ENCODE measurements around the gene AUH.
"Not testable (repeated sequence)": the region's sequence is repeated elsewhere in the genome, so short reads cannot be mapped to it uniquely, and the experiment has no call there.

AUH gene

GRCh38 chr9:91382298-91382697 is 20.6 kb upstream of the AUH start:
- no peak overlapping the region for H3K4me3 ChIP-seq

GRCh38 chr9:91379426-91379825 is 17.7 kb upstream of the AUH start:
- Histone ChIP-seq H3K4me3 (no peak overlapping the region), H3K27ac (no peak overlapping the region)

More at GRCh38 chr9:91382298-91382697, 20.6 kb upstream of the AUH start:
- H3K27ac ChIP-seq, result no peak overlapping the region

DNA sequence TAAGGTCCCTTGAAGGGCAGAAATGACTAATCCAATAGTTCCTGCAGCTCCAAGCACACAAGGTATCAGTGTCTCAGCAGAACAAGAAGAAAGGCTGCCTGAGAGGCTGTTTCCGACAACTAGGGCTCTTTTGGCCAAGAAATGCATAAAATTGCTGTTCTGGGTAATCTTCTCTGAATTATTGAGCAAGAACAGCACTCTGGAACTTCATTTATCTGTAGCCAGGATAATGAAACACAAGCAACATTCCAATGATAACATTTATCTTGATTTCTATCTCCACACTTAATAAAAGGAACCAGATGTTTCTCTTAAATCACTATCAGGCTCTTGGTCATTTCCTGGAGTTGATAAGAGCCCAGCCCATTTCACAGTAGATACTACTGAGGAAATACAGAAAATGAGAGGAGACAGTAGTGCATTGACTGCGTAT is 17.0 kb upstream of the AUH start:
- Histone ChIP-seq H3K4me3 (no peak overlapping the region), H3K27ac (no peak overlapping the region)

GRCh38 chr9:91378054-91378453 is 16.3 kb upstream of the AUH start:
- H3K4me3 ChIP-seq, H3K27ac ChIP-seq: not testable (repeated sequence)

GRCh38 chr9:91376239-91376638 is 14.5 kb upstream of the AUH start:
- no peak overlapping the region for H3K4me3 ChIP-seq
- H3K27ac ChIP-seq, result no peak overlapping the region

DNA sequence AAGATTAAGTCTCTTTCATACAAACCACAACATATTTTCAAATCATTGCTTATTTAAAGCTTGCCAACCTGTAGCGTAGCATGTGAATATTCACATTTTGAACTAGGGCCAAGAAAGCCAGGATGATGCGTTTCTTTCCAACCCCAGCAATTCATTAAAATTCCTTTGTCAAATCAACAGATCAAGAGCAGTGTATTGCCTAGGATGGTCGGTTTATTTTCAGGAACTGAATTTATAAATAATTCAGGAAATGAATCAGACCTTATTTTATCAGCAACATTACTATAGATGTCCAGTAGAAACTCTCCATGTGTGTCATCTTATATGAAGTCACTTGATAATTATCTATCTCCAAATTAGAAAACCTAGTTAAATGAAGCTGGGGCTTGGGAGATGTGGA is 13.2 kb upstream of the AUH start:
- H3K4me3 ChIP-seq, result no peak overlapping the region
- H3K27ac ChIP-seq, result no peak overlapping the region

DNA sequence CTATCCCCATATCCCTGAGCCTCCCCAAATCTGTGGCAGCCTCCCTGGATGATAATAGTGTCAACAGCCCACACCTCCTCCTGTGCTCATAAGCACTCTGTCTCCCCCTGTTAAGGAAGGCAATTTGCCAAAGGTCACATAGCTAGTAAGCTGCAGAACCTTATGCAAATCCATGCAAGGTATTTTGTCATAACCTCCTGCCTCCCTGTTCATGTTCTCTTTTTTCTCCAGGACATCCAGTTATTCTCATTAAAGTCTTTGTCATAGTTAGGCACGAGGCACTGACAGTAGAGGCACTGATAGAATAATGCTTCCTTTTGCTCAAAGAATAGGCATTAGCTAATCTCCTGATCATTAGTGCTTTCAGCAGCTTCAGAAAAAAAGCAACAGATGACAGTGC is 10.2 kb upstream of the AUH start:
- Histone ChIP-seq H3K4me3 (no peak overlapping the region), H3K27ac (no peak overlapping the region)

- H3K4me3 ChIP-seq, H3K27ac ChIP-seq: not testable (repeated sequence)
Observed at GRCh38 chr9:91370006-91370405, 8.3 kb upstream of the AUH start.

DNA sequence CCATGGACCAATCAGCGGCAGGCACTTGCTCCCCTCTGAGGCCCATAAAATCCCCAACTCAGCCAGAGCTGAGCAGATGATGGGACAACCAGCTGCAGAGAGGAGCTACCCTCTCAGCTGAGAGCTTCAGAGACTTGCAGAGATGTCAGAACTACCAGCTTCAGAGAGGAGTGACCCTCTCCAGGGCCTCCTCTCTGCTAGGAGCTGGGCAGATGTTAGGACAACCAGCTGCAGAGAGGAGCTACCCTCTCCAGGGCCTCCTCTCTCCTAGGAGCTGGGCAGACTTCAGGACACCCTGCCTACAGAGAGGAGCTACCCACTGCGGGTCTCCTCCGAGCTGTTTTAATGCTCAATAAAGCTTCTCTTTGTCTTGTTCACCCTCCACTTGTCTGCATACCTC is 3.0 kb upstream of the AUH start:
- no peak overlapping the region for H3K27ac ChIP-seq
- H3K4me3 ChIP-seq, result no peak overlapping the region

DNA sequence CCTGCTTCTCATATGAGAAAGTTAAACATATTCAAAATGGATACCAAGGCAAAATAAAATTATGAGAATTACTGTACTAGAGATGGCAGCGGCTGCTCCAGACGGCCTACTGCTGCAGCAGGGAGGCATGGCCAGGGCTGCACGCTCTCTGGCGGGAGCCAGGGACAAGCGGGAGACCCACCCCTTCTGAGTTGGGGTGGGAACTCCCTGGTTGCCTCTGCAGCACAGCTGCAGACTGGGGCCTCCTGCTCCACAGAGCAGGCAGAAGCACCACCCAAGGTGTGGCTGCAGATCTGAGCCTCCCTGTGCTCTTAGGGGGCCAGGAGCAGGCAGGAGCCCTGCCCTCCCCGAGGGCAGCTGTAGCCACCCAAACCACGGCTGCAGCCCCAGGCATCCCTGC is 2.3 kb upstream of the AUH start:
- Histone ChIP-seq H3K27ac (no peak overlapping the region), H3K4me3 (no peak overlapping the region)

DNA sequence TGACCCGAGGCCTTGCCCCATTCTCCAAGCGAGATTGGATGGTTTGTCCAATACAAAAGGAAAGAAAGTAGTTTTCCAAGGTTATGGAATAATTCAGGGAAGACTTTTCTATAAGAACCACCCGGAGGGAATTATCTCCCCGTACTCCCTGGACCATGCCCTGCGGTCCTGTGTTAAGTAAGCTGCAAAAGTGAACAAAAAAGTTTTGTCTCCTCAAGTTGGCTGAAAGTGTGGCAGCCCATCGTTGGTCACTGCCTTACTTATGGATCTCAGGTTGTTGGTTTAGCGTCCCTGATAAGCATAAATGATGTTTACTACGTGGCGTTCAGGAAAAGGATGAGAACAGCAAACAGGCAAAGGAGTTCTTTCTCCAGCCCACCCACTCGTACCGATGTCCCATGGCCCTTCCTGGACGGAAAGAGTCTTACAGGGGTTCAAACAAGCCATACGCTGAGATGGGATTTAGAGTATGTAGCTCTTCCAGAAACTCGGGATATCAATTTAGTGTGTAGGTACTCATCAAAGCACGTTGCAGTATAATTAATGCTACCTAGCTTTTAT is 413 bp upstream of the AUH start:
- Histone ChIP-seq H3K27ac (peak overlapping the region in 17 of 21 experiments; percentile 22 to 98 (median 92)), H3K4me3 (peak overlapping the region; percentile 71 to 100 (median 98))

DNA sequence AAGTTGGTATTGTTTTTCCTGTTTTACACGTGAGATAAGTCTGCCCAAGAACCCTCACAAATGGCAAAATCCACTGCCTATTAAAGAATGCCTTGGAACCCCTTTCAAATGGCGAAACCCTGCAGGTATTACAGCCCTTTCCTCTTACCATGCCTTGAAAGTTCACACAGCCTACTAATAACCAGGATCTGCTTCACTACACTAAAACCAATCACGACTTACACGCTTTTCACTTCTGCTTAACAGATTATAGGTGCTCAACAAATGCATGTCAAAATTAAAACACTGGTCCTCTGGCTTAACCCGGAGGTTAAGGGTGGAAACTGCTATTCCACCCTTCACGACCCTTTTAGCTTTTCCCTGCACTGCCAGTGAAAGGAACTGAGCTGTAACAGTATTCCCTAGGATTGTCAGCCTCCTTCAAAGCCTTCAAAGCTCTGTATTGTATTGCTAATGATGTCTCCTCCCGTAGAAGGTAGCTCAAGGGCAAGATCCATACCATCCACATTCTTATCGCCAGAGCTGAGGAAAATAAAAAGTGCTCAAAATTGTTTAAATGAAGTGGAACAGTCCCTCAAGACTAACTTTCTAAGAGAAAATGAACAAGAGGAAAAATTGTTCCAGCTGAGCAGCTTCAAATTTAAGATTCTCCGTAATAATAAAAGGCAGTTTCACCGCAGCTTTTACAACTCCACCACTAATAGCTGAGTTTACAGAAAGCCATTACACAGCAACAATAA is 997 bp downstream of the AUH start:
- Histone ChIP-seq H3K4me3 (peak overlapping the region; percentile 71 to 100 (median 98)), H3K27ac (peak overlapping the region in 20 of 21 experiments; percentile 80 to 98 (median 92))

GRCh38 chr9:91359734-91360470 is 1.8 kb downstream of the AUH start:
- Histone ChIP-seq H3K27ac (peak overlapping the region in 2 of 21 experiments; percentile 93 to 97), H3K4me3 (peak overlapping the region in 1 of 7 experiments; percentile 98)

- no peak overlapping the region for H3K4me3 ChIP-seq
- no peak overlapping the region for H3K27ac ChIP-seq
Observed at GRCh38 chr9:91359083-91359482, 2.6 kb downstream of the AUH start.

DNA sequence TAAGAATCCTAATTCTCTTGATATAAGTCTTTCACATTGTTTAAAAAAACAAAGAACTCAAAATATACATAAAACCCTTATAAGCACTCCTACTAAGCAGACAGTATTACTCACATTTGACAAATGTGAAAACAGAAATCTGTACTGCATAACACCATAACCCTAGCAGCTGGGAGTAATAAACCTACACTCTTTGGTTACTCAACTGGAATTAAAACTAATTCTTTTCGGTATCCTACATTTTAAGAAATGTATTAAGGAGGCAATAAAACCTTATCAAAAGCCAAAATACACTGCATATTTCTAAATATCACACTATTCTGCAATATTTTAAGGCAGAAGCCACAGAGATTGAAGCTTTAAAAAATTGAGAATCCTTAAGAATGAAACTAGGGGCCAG is 6.8 kb downstream of the AUH start:
- Histone ChIP-seq H3K27ac (no peak overlapping the region), H3K4me3 (no peak overlapping the region)

- Histone ChIP-seq H3K4me3 (no peak overlapping the region), H3K27ac (no peak overlapping the region)
Observed at GRCh38 chr9:91349115-91349555, 12.6 kb downstream of the AUH start.

DNA sequence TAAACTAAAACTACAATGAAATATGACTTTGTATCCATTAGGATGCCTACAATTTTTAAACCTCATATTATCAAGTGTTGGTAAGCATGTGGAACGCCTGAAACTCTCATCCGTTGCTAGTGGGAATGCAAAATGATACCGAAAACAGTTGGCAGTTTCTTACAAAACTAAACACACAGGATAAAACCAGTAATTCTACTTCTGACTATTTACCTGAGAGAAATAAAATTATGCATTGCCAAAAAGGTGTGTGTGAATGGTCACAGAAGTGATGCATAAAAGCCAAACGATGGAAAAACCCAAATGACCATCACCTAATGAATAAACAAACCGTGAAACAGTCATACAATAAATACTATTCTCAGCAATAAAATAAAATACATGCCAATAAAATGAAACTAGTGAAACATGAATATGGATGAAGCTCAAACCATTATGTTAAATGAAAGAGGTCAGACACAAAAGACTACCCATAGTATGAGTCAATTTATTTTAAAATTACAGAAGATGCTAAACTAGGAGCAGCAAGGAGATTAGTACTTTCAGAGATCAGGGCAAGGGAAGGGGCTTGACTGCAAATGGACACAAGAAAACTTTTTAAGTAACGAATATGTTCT is 13.4 kb downstream of the AUH start:
- no peak overlapping the region for H3K4me3 ChIP-seq

DNA sequence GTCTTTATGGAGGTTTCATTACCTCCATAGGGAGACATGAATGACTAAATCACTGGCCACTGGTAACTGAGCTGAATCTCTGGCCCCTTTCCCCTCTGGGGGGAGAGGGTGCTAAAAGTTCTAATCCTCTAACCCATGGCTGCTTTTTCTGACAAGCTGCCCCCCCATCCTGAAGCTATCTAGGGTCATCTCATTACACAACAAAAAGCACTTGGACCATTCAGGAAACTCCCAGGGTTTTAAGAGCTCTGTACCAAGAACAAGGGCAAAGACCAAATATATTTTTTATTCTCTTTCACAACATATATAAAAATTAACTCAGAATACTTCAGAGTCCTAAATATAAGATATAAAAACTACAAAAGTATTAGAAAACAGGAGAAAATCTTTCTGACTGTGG is 14.3 kb downstream of the AUH start:
- no peak overlapping the region for H3K4me3 ChIP-seq
- H3K27ac ChIP-seq, result no peak overlapping the region

More for the DNA sequence above, 13.4 kb downstream of the AUH start:
- H3K27ac ChIP-seq, result no peak overlapping the region

DNA sequence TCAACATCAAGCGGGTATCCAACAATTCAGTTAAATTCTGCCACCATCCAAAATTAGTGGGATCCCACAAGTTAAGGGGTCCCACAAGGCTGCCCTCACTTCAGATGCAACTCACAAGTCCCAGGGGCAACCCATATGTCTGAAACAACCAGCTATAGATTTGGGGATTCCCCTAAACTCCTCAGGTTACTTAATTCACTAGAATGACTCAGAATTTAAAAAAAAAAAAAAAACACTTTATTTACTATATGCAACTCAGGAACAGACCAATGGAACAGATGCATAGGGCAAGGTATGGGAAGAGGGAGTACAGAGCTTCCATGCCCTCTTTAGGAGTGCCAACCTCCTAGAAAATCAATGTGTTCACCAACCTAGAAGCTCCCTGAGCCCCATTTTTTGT is 15.1 kb downstream of the AUH start:
- no peak overlapping the region for H3K27ac ChIP-seq
- no peak overlapping the region for H3K4me3 ChIP-seq

DNA sequence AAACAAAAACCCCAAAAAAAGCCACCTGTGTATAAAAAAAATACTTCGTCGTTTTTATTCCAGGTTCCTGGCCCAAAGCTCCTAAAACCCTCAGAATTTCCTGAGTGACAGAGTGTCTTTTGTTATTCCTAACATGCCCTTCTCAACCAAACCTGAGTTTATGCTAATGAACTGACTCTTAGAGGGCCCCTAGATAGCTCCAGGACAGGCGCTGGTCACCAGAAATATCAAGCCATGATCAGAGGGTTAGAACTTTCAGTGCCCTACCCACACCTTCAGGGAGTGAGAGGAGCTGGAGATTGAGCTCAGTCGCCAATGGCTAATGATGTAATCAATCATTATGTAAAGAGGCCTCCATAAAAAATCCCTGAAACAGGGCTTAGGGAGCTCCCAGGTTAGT is 15.7 kb downstream of the AUH start:
- Histone ChIP-seq H3K27ac (no peak overlapping the region), H3K4me3 (no peak overlapping the region)

All from skin epidermis (tissue), 12 donors.